RWPE2 (cell line): Measurements from ENCODE around the gene GBA3.

Experiments used
- ATAC-seq: fragments of 200-7000 bp; cut with Tn5 transposase; 3 replicates; pipeline ENCODE4 v1.9.1; 2021; ENCODE audit warnings: low read depth
- DNase-seq: peaks from one replicate; pipeline ENCODE4 v3.0.0-alpha.2; 2020; ENCODE audit warnings: low spot score
- H3K27ac ChIP-seq: fragments of 450-650 bp; 2 replicates; pipeline ENCODE4 v1.5.1; 2017; ENCODE audit warnings: mild to moderate bottlenecking; ENCODE audit not compliant: poor library complexity, severe bottlenecking
- H3K27me3 ChIP-seq: fragments of 250-450 bp; sonication (Bioruptor Pico); 2 replicates; pipeline ENCODE4 v1.5.1; 2021; ENCODE audit warnings: mild to moderate bottlenecking, moderate library complexity; ENCODE audit not compliant: insufficient read depth, poor library complexity, severe bottlenecking
- H3K36me3 ChIP-seq: fragments of 250-450 bp; sonication (Bioruptor Pico); 2 replicates; pipeline ENCODE4 v1.5.1; 2020; ENCODE audit warnings: low read depth, mild to moderate bottlenecking, moderate library complexity
- H3K4me1 ChIP-seq: fragments of 250-450 bp; sonication (Bioruptor Pico); 2 replicates; pipeline ENCODE4 v1.5.1; 2021; ENCODE audit warnings: mild to moderate bottlenecking, moderate library complexity; ENCODE audit not compliant: insufficient read depth, poor library complexity, severe bottlenecking
- H3K4me3 ChIP-seq: fragments of 250-450 bp; sonication (Bioruptor Pico); 2 replicates; pipeline ENCODE4 v1.5.1; 2021; ENCODE audit warnings: mild to moderate bottlenecking, moderate library complexity; ENCODE audit not compliant: severe bottlenecking
- H3K9me3 ChIP-seq: fragments of 250-450 bp; sonication (Bioruptor Pico); 2 replicates; pipeline ENCODE4 v1.5.1; 2021; ENCODE audit warnings: mild to moderate bottlenecking, moderate library complexity; ENCODE audit not compliant: severe bottlenecking
- TF ChIP-seq, protein P1 (sequence below): fragments of 450-650 bp; IDR thresholded peaks from one replicate; pipeline ENCODE4 v1.5.1; 2017; ENCODE audit warnings: mild to moderate bottlenecking, moderate library complexity; ENCODE audit not compliant: poor library complexity, severe bottlenecking

The GBA3 gene

GRCh38 chr4:22707390-22707789 lies 14.7 kb downstream of the GBA3 start:
- DNase-seq (no peak), ATAC-seq (no peak)
- H3K27me3 ChIP-seq: peaks cover 8% of the 10 kb centered on the region
- TF ChIP-seq, protein P1, sequence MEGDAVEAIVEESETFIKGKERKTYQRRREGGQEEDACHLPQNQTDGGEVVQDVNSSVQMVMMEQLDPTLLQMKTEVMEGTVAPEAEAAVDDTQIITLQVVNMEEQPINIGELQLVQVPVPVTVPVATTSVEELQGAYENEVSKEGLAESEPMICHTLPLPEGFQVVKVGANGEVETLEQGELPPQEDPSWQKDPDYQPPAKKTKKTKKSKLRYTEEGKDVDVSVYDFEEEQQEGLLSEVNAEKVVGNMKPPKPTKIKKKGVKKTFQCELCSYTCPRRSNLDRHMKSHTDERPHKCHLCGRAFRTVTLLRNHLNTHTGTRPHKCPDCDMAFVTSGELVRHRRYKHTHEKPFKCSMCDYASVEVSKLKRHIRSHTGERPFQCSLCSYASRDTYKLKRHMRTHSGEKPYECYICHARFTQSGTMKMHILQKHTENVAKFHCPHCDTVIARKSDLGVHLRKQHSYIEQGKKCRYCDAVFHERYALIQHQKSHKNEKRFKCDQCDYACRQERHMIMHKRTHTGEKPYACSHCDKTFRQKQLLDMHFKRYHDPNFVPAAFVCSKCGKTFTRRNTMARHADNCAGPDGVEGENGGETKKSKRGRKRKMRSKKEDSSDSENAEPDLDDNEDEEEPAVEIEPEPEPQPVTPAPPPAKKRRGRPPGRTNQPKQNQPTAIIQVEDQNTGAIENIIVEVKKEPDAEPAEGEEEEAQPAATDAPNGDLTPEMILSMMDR: no peak
- H3K36me3 ChIP-seq: no peaks in the 10 kb centered on the region
- H3K4me3 ChIP-seq: no peak overlapping the region
- no peaks in the 10 kb centered on the region for H3K9me3 ChIP-seq
- no peaks in the 10 kb centered on the region for H3K4me1 ChIP-seq
- H3K27ac ChIP-seq: no peak overlapping the region

DNA sequence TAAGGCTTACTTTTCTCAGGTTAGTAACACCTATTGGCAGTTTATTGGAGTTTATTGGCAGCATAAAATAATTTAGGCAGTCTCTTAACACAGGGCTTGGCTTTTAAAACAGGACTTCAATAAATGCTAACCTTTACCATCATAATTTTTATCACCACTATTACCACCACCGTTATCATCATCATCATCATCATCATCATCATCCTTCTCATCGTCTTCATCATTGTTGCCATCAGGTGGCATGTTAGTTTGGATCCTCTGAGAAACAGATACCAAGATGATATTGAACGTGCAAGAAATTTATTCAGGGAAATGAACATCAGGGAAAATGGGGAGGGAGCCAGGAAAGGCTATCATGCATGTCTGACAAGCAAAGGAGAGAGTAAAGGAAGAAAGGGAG lies 16.2 kb downstream of the GBA3 start:
- TF ChIP-seq, protein P1: no peak
- H3K27ac ChIP-seq: no peak overlapping the region
- ATAC-seq: no peak
- H3K4me1 ChIP-seq: no peaks in the 10 kb centered on the region
- no peaks in the 10 kb centered on the region for H3K9me3 ChIP-seq
- peaks cover 8% of the 10 kb centered on the region for H3K27me3 ChIP-seq
- H3K36me3 ChIP-seq: no peaks in the 10 kb centered on the region
- H3K4me3 ChIP-seq: no peak overlapping the region
- DNase-seq: no peak

GRCh38 chr4:22712105-22712504 lies 19.4 kb downstream of the GBA3 start:
- no peak for DNase-seq
- H3K27ac ChIP-seq: no peak overlapping the region
- H3K4me1 ChIP-seq: no peaks in the 10 kb centered on the region
- peaks cover 8% of the 10 kb centered on the region for H3K27me3 ChIP-seq
- TF ChIP-seq, protein P1: no peak
- H3K4me3 ChIP-seq: no peak overlapping the region
- no peak for ATAC-seq
- no peaks in the 10 kb centered on the region for H3K9me3 ChIP-seq
- no peaks in the 10 kb centered on the region for H3K36me3 ChIP-seq

- TF ChIP-seq, protein P1: no peak
- H3K27ac ChIP-seq: no peak overlapping the region
- ATAC-seq: no peak
- no peaks in the 10 kb centered on the region for H3K9me3 ChIP-seq
- H3K4me3 ChIP-seq: no peak overlapping the region
- H3K27me3 ChIP-seq: peaks cover 8% of the 10 kb centered on the region
- no peaks in the 10 kb centered on the region for H3K4me1 ChIP-seq
- no peaks in the 10 kb centered on the region for H3K36me3 ChIP-seq
- DNase-seq: no peak
Observed at GRCh38 chr4:22712529-22712928, 19.8 kb downstream of the GBA3 start.

DNA sequence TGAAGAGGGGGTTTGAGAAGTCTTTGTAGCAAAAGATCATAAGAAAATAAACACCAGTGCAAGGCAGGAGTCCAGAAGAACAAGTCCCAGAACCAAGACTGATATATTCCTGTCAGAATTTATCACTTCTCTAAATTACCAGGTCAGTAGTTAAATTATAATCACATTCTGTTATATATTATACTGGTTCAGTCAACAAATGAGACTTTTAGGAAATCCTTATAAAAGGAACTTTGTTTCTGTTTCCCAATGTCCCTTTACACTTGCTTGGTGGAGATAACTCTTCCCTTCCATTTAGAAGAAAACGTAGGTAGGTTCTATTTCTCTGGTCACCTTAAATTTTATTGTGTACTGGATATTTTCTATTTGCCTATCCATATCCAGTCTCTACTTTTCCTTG lies 21.1 kb downstream of the GBA3 start:
- no peak for ATAC-seq
- H3K27me3 ChIP-seq: peaks cover 2% of the 10 kb centered on the region
- no peak overlapping the region for H3K4me3 ChIP-seq
- no peak for DNase-seq
- no peaks in the 10 kb centered on the region for H3K36me3 ChIP-seq
- no peaks in the 10 kb centered on the region for H3K9me3 ChIP-seq
- TF ChIP-seq, protein P1: no peak
- H3K27ac ChIP-seq: no peak overlapping the region
- no peaks in the 10 kb centered on the region for H3K4me1 ChIP-seq
